Measurements from ENCODE around the gene PEX14.

PEX14 gene

DNA sequence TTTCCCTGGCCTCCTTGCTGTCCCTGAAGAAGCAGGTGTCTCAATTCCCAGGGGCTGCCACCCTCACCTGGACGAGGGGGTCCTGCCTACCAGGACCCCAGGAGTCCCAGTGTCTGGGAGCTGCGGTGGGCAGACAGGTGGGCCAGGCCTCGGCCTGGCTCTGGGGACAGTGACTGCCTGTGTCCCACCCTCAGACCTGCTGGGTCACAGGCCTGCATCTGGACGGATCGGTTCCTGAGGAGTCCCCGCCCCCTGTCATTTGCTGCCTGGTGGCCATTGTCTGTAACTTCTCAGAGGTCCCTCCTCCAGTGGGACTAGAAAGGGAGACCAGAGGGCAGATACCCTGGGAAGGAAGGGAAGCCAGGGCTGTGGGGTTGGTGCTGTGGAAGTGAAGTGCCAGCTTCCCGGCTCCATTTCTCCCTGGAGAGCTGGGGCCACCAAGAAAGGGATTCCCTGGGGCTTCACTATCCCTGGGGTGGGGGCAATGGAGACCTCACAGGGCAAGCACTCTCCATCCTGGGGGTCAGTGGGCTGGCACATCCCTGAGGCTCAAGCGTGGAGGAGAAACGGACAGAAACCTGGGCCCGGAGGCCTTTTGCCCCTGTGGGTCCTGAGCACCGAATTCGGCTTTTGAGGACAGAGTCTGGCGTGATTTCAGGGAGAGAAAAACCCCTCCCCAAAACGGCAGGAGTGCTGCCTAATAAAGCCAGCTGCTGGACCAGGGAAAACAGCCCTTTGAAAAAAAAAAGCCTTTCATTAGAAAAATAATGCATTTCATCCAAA, 157.3 kb downstream of the PEX14 start:
- DNase-seq (ENCODE audit: extremely low spot score): no peak
- ChIA-PET POLR2A (no interaction called here), CTCF (no interaction called here)
- TF ChIP-seq, protein P1, sequence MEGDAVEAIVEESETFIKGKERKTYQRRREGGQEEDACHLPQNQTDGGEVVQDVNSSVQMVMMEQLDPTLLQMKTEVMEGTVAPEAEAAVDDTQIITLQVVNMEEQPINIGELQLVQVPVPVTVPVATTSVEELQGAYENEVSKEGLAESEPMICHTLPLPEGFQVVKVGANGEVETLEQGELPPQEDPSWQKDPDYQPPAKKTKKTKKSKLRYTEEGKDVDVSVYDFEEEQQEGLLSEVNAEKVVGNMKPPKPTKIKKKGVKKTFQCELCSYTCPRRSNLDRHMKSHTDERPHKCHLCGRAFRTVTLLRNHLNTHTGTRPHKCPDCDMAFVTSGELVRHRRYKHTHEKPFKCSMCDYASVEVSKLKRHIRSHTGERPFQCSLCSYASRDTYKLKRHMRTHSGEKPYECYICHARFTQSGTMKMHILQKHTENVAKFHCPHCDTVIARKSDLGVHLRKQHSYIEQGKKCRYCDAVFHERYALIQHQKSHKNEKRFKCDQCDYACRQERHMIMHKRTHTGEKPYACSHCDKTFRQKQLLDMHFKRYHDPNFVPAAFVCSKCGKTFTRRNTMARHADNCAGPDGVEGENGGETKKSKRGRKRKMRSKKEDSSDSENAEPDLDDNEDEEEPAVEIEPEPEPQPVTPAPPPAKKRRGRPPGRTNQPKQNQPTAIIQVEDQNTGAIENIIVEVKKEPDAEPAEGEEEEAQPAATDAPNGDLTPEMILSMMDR (IDR thresholded peaks at IDR 0.05; ENCODE audit: control extremely low read depth, extremely low read depth, low read depth, missing control alignments): no peak

DNA sequence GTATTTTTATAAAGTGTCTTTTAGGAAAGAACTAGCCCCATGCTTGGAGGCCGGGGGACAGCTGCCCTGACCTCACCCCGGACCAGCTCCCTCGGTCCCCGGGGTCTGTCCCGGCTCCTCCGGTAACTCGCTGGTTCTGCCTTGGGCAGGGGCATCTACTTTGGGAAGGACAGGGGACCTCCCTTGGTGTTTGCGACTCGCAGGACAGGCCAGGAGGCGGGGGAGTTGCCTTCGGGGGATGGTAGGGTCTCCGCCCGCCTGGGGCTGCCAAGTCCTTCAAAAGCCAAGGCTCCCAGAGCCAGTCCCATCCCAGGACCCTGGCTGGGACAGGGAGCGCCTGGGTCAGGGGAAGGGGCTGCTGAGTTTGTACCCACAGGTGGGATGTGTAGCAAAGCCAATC, 157.9 kb downstream of the PEX14 start:
- ChIA-PET CTCF (no interaction called here), POLR2A (no interaction called here)
- TF ChIP-seq, protein P1 (IDR thresholded peaks at IDR 0.05; ENCODE audit: control extremely low read depth, extremely low read depth, low read depth, missing control alignments): no peak
- DNase-seq (ENCODE audit: extremely low spot score): no peak

DNA sequence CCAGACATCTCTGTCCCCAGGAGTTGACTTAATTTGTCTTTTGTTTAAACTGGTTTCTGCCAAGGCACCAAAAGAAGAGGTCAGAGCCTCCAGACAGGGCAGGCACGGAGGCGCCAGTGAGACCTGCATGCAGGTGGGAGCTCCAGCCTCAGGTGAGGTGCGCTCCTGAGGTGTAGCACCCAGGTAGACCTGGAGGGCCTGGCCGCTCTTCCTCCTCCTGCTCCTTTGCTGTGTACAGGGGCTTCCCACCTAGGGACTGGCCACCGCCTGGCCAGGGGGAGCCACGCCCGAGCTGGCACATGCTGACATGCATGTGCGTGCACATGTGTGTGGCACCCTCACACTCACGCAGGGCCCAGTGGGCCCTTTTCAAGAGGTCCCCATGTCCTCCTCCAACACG, 158.7 kb downstream of the PEX14 start:
- CTCF ChIA-PET: no interaction called here
- TF ChIP-seq, protein P1 (IDR thresholded peaks at IDR 0.05; ENCODE audit: control extremely low read depth, extremely low read depth, low read depth, missing control alignments): no peak
- POLR2A ChIA-PET: no interaction called here
- no peak for DNase-seq (ENCODE audit: extremely low spot score)

GRCh38 chr1:10634075-10634427, 159.3 kb downstream of the PEX14 start:
- TF ChIP-seq, protein P1 (IDR thresholded peaks at IDR 0.05; ENCODE audit: control extremely low read depth, extremely low read depth, low read depth, missing control alignments): no peak
- ChIA-PET POLR2A (no interaction called here), CTCF (no interaction called here)
- no peak for DNase-seq (ENCODE audit: extremely low spot score)

GRCh38 chr1:10634428-10635084, 159.8 kb downstream of the PEX14 start:
- ChIA-PET POLR2A (no interaction called here), CTCF (no interaction called here)
- DNase-seq (ENCODE audit: extremely low spot score): no peak
- TF ChIP-seq, protein P1 (IDR thresholded peaks at IDR 0.05; ENCODE audit: control extremely low read depth, extremely low read depth, low read depth, missing control alignments): no peak

DNA sequence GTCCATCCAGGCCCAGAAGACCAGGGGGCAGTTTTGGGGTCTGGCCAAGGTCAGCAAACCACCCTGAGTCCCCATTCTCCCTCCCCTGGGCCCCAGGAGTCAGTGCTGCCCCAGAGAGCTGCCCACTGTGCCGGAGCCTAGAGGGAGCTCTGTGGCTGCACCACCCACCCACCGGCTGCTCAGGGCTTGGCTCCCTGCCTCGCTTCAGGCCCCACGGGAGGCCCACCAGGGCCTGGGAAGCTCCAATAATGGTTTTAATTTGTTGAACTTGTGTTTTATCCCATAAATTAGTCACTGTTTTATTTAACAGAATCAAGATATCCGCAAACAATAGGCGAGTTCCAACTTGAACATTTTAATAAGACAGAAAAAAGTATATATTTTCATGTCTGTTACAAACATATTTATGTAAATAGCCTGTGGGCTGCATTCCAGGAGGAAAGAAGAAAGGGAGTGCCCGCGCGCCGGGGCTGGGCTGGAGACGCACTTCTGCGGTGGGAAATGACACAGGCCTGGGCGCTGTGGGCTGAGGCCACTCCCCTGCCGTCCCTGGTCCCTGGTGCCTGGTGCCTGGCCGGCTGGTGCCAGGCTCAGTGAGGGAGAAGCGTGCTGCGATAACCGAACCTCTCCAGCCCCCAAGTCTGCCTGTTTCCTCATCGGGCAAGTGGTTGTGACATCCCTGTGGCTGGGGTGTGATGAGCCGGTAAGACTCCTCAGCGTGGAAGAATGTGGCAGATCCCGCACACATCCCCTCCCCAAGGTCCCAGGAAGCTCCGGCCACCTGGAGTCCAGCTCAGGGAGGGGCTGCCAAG, 160.5 kb downstream of the PEX14 start:
- TF ChIP-seq, protein P1 (IDR thresholded peaks at IDR 0.05; ENCODE audit: control extremely low read depth, extremely low read depth, low read depth, missing control alignments): no peak
- DNase-seq (ENCODE audit: extremely low spot score): no peak
- ChIA-PET POLR2A (no interaction called here), CTCF (no interaction called here)

Measured in GM10248 (cell line).